ENCODE data around the gene FXYD7.
"Not testable (repeated sequence)": the region's sequence is repeated elsewhere in the genome, so short reads cannot be mapped to it uniquely, and the experiment has no call there.

FXYD7 gene

GRCh38 chr19:35167251-35168119, 24.4 kb downstream of the FXYD7 start:
- DNase-seq, result peak; percentile 14

- DNase-seq, result peak; percentile 79
These were observed 25.1 kb downstream of the FXYD7 start for GRCh38 chr19:35168196-35168595.

GRCh38 chr19:35169221-35169995, 26.4 kb downstream of the FXYD7 start:
- no peak for DNase-seq

- no peak for DNase-seq
These were observed 27.5 kb downstream of the FXYD7 start for GRCh38 chr19:35170359-35171061.

- DNase-seq, result peak; percentile 67
These were observed 28.7 kb downstream of the FXYD7 start for GRCh38 chr19:35171730-35172129.

GRCh38 chr19:35174226-35174625, 31.2 kb downstream of the FXYD7 start:
- no peak for DNase-seq

- no peak for DNase-seq
These were observed 33.1 kb downstream of the FXYD7 start for GRCh38 chr19:35176181-35176570.

GRCh38 chr19:35177377-35178274, 34.6 kb downstream of the FXYD7 start:
- peak; percentile 84 for DNase-seq

GRCh38 chr19:35178701-35179100, 35.6 kb downstream of the FXYD7 start:
- DNase-seq, result no peak

GRCh38 chr19:35179830-35180229, 36.8 kb downstream of the FXYD7 start:
- DNase-seq, result no peak

GRCh38 chr19:35181387-35181786, 38.3 kb downstream of the FXYD7 start:
- DNase-seq, result no peak

- DNase-seq, result no peak
These were observed 41.2 kb downstream of the FXYD7 start for GRCh38 chr19:35184267-35184666.

GRCh38 chr19:35184884-35185283, 41.8 kb downstream of the FXYD7 start:
- peak; percentile 7 for DNase-seq

GRCh38 chr19:35194012-35194984, 51.2 kb downstream of the FXYD7 start:
- DNase-seq, result no peak

- DNase-seq, result no peak
These were observed 52.8 kb downstream of the FXYD7 start for GRCh38 chr19:35195830-35196229.

- DNase-seq, result not testable (repeated sequence)
These were observed 53.8 kb downstream of the FXYD7 start for GRCh38 chr19:35196861-35197260.

GRCh38 chr19:35199481-35199880, 56.4 kb downstream of the FXYD7 start:
- no peak for DNase-seq

- no peak for DNase-seq
These were observed 60.0 kb downstream of the FXYD7 start for GRCh38 chr19:35202722-35203688.

Measured in hematopoietic multipotent progenitor cell treated with erythropoietin and hydrocortisone succinate and interleukin-3 and kit ligand, for 8 days (in vitro differentiated cells).